CMK (cell line): ENCODE results near the gene TSPY10.
"Not testable (repeated sequence)": the region's sequence is repeated elsewhere in the genome, so short reads cannot be mapped to it uniquely, and the experiment has no call there.

Source experiments
- DNase-seq: peaks from one replicate; pipeline ENCODE4 v3.0.0-alpha.2; 2010; ENCODE audit warnings: low read depth

TSPY10 gene, protein sequence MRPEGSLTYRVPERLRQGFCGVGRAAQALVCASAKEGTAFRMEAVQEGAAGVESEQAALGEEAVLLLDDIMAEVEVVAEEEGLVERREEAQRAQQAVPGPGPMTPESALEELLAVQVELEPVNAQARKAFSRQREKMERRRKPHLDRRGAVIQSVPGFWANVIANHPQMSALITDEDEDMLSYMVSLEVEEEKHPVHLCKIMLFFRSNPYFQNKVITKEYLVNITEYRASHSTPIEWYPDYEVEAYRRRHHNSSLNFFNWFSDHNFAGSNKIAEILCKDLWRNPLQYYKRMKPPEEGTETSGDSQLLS

DNA sequence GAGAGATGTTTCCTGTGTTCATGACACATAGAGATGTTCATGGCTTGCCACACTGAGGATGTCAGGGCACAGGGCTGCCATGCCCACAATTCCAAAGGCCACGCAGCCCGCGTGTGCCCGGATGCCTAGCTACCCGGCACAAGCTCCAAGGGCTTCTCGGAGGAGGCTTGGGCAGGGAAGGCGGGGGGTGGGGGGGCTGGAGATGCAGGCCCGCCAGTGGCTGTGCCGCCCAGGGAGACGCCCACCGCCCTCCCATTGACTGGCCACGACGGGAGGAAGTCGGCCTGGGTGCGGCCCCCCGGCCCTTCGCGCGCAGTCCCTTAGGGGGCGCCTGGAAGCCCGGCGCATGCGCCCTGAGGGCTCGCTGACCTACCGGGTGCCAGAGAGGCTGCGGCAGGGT lies at the start of gene TSPY10:
Gene TSPY10, plus strand, starts transcription at position 301 of the 400 bp plus-strand sequence. Its CDS starts 46 bp downstream, at position 347.
- not testable (repeated sequence) for DNase-seq

- DNase-seq = not testable (repeated sequence)
These were observed 40.7 kb upstream of the TSPY10 start, which contains the start of gene TSPY9 for GRCh38 chrY:9486967-9487366. TSS of gene TSPY9 (plus strand) at chrY:9487267. CDS start at chrY:9487313, 46 bp downstream.

GRCh38 chrY:9504396-9504795 lies 23.3 kb upstream of the TSPY10 start:
- DNase-seq = not testable (repeated sequence)

DNA sequence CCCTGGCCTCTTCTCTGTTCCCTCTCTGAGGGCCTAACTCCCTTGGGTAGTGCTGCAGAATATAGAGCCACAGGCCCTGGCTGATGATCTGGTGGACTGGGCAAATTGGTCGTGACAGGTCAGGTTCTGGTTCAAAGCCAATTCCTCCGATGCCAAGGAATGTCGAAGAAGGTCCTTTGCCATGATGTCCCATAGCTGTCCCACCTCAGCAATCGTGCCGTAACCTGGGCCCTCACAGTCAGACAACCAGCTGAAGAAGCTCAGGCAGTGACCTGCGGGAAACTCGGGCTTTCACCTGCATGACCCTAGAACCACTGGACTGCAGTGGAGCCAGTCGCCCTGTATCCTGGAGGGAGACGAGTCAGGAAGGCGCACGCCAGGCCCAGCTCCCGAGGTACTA lies 11.4 kb upstream of the TSPY10 start:
- DNase-seq = not testable (repeated sequence)
